Activated CD4-positive, alpha-beta T cell treated with anti-CD3 and anti-CD28 coated beads, Interleukin-2, Interleukin-4, amounts not matched to agents 100 ng/mL and 50 ng/mL, durations not matched to agents 16 hours and 8 hours (primary cell): Measurements from ENCODE around the gene KCNG1.
"Not testable (repeated sequence)": the region's sequence is repeated elsewhere in the genome, so short reads cannot be mapped to it uniquely, and the experiment has no call there.

Source experiments
- DNase-seq: peaks from one replicate; pipeline ENCODE4 v3.0.0-alpha.2; 2020; ENCODE audit warnings: low spot score

Gene KCNG1

GRCh38 chr20:50982363-50982762 lies 40.5 kb downstream of the KCNG1 start:
- DNase-seq = no peak

- DNase-seq = no peak
Measured at GRCh38 chr20:50981714-50982048, 41.2 kb downstream of the KCNG1 start.

- peak; percentile 71 for DNase-seq
Measured at GRCh38 chr20:50980851-50981713, 41.8 kb downstream of the KCNG1 start.

- peak; percentile 57 for DNase-seq
Measured at GRCh38 chr20:50980071-50980681, 42.7 kb downstream of the KCNG1 start.

GRCh38 chr20:50978533-50978932 lies 44.4 kb downstream of the KCNG1 start:
- not testable (repeated sequence) for DNase-seq

- DNase-seq = no peak
Measured at GRCh38 chr20:50977066-50978021, 45.6 kb downstream of the KCNG1 start.

GRCh38 chr20:50975701-50976330 lies 47.1 kb downstream of the KCNG1 start:
- DNase-seq = no peak

- no peak for DNase-seq
Measured at GRCh38 chr20:50969912-50970311, 53.0 kb downstream of the KCNG1 start.

- DNase-seq = no peak
Measured at GRCh38 chr20:50969435-50969834, 53.5 kb downstream of the KCNG1 start.

- no peak for DNase-seq
Measured at GRCh38 chr20:50968289-50968688, 54.6 kb downstream of the KCNG1 start.

- DNase-seq = no peak
Measured at GRCh38 chr20:50967586-50967985, 55.3 kb downstream of the KCNG1 start.

- DNase-seq = no peak
Measured at GRCh38 chr20:50959543-50960126, 63.3 kb downstream of the KCNG1 start.

- DNase-seq = peak; percentile 87
Measured at GRCh38 chr20:50958615-50959542, 64.0 kb downstream of the KCNG1 start, which contains the start of gene MOCS3. MOCS3 (plus strand) TSS chr20:50958818; CDS start chr20:50958843, 25 bp downstream.

GRCh38 chr20:50957798-50958614 lies 64.9 kb downstream of the KCNG1 start, which contains the start of gene DPM1:
DPM1 (minus strand) TSS chr20:50958532; CDS start chr20:50958523, 9 bp downstream.
- peak; percentile 89 for DNase-seq

GRCh38 chr20:50957276-50957675 lies 65.6 kb downstream of the KCNG1 start:
- no peak for DNase-seq

- no peak for DNase-seq
Measured at GRCh38 chr20:50953821-50954220, 69.1 kb downstream of the KCNG1 start.
